HG02884 (cell line): ENCODE measurements around the gene POC1B.

Source experiments
- ATAC-seq: cut with Tn5 transposase; IDR thresholded peaks from one replicate; pipeline ENCODE4 v1.9.1; 2021; ENCODE audit warnings: mild to moderate bottlenecking, moderate library complexity; ENCODE audit not compliant: unreplicated experiment

The POC1B gene

GRCh38 chr12:89525824-89526770 lies at the start of gene POC1B:
POC1B (minus strand) TSS chr12:89526047; CDS start chr12:89525895, 152 bp downstream.
- peak; percentile 58 for ATAC-seq

GRCh38 chr12:89575374-89575773 lies 49.5 kb upstream of the POC1B start:
- ATAC-seq: no peak

DNA sequence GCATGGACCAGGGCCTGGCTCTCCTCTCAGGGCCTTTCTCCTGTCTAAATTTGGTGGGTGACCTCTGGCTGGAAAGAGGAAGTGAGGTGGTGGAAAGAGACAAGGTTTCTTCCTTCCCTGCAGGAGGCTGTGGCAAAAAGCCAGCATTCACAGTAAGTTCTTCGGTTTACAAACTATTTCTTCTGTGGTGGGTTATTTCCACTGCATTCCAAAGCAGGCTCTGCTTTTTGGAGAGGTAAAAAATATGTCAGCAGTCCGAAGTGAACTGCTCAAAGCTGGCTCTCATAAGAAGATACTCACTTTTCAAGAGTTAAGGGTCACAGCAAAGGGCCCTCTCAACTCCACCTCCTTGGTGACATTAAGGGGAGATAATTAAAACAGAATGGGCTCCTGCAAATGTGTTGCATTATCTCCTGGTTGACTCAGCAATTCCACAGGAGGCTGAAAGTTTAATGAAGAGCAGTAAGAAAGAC lies 48.9 kb upstream of the POC1B start:
- ATAC-seq: no peak

- no peak for ATAC-seq
Observed at GRCh38 chr12:89573051-89573810, 47.4 kb upstream of the POC1B start.

DNA sequence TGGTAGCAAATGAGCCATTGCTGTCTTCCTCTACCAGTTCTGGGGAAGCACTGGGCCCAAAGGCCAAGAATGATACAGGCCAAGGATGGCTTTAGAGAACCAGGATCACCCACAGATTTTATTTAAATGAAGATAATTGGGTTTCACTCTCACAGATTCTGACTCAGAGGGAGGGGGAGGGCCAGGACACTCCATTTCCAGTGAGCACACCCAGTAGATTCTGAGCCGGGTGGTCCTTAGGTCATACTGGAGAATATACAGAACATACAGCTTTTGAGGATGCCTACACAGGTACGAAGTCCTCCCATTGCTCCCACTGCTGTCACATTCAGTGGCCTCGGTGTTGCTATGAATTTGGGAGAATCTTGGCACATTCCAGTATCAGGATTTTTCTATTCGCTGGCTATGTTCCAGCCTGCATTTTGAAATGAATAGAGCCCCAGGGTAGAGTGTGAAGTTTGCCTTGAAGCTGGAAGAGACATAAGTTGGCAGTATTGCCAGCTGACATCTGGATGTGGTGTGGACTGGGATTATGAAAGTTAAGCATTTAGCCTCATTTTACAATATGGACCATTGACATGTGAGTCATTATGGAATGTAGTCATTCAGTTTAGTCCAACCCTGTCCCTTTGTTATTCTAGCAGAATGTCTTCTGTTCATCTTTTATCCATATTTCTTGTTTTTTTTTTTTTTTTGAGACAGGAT lies 45.8 kb upstream of the POC1B start:
- no peak for ATAC-seq

GRCh38 chr12:89568484-89568883 lies 42.6 kb upstream of the POC1B start:
- ATAC-seq: no peak

GRCh38 chr12:89567691-89568239 lies 41.9 kb upstream of the POC1B start:
- no peak for ATAC-seq

DNA sequence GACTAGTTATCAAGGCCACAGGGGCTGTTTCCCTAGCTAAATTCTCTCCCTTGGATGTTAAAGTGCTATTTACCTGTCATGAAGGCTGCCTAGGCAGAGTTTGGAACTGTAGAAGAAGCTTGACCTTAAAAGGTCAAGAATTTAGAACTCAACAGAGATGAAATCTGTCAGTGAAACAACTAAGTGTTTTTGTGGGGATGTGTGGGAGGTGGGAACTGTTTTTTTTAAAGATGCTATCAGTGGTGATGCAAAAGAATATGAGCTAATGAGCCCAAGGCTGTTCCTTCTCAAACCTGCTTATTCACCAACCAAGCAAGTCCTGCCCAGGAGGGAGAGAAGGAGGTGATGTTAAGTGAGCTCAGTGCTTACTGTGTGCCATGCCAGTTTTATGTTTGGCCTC lies 40.8 kb upstream of the POC1B start:
- peak; percentile 59 for ATAC-seq

- no peak for ATAC-seq
Observed at GRCh38 chr12:89565002-89565401, 39.2 kb upstream of the POC1B start.

- ATAC-seq: no peak
Observed at GRCh38 chr12:89559753-89560152, 33.9 kb upstream of the POC1B start.

DNA sequence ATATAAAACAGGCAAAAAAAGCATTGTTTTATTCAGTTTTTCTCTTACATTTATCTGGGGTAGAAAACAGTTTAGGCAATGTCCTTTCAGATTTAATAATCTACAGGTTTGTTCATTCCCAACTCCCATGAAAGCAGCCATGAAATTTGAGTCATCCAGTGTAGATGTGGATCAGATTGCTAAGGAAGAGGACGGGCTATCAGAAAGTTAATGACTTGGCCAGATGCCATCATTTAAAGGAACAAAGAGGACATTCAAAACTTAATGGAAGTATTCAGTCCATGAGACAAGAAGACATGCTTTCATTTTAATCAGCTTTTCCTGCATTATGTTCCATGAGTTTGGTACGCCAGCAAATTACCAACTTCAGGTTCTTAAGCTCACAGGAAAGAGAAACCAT lies 31.1 kb upstream of the POC1B start:
- ATAC-seq: no peak

GRCh38 chr12:89552376-89552775 lies 26.5 kb upstream of the POC1B start:
- ATAC-seq: no peak

GRCh38 chr12:89551747-89552146 lies 25.9 kb upstream of the POC1B start:
- no peak for ATAC-seq

- no peak for ATAC-seq
Observed at GRCh38 chr12:89547101-89547500, 21.3 kb upstream of the POC1B start.

DNA sequence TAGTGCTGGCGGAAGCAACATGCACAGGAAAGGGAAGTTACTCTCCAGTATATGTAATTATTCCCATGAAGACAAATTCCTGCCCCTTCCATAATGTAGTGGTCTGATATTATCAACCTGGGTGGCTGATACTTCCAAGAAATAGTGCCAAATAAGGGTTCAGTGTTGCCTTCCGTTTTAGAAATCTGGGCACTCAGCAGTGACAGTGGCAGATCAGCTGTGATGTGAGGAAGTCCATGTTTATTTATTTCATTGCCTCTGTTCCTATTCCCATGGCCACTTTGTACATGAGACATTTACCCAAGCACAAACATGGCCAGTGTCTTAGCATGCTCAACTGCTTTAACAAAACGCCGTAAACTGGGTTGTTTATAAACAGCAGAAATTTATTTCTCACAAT lies 20.3 kb upstream of the POC1B start:
- ATAC-seq: no peak

- ATAC-seq: no peak
Observed at GRCh38 chr12:89544681-89545184, 18.9 kb upstream of the POC1B start.

DNA sequence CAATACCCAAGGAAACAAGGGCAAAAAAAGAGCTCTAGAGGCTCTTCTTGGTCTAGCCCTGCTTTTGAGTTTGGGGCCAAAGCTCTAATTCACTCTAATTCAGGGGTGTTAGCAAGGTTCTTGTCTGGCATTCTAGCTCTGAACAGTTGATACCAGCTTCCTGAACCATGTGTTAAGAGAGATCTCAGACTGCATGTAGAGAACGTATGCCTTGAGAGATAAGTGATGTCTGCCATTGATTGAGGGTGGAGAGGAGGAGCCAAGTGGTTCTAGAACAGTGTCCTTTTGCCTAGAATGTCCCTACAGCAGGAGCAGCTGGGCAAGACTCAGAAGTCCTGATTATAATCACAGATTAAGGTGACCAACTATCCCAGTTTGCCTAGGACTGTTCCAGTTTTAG lies 18.2 kb upstream of the POC1B start:
- ATAC-seq: no peak

DNA sequence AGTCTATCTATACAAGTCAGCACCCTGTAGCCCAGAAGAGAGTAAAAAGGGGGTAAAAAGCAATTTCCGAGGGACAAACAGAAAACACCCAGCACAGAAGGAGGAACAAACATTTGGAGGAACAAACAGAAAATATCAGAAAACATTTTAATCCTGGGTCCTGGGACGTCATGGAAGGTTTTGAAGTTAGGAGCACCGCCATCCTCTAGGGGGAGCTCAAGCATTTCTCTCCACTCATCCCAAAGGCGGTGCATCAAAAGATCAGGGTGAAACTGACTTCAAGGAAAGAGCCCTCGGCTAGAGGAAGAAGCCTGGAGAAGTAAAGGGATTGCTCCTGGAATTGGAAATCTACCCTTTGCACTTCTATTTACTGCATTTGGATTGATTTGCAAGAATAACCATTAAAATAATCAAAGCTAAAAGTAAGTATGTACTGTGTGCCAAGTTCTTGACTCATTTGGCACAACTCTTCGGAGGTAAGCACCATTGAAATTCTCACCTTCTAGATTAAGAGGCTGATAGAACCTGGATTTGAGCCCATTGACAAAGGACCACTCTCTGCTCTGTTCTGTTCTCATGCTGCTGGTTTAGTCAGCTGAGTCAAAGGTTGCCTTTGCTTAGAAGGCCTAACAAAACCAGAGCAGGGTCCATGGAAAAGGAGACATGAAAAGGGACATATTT lies 17.2 kb upstream of the POC1B start:
- peak; percentile 89 for ATAC-seq

- no peak for ATAC-seq
Observed at GRCh38 chr12:89542236-89542635, 16.4 kb upstream of the POC1B start.

- ATAC-seq: no peak
Observed at GRCh38 chr12:89540586-89540985, 14.7 kb upstream of the POC1B start.
